GM19025 (cell line): ENCODE data around the gene PPM1G.
"Not testable (repeated sequence)": the region's sequence is repeated elsewhere in the genome, so short reads cannot be mapped to it uniquely, and the experiment has no call there.

Experiments
- ATAC-seq: cut with Tn5 transposase; IDR thresholded peaks from one replicate; pipeline ENCODE4 v1.9.1; 2021; ENCODE audit warnings: mild to moderate bottlenecking, low read depth, moderate library complexity; ENCODE audit not compliant: unreplicated experiment

The PPM1G gene, protein sequence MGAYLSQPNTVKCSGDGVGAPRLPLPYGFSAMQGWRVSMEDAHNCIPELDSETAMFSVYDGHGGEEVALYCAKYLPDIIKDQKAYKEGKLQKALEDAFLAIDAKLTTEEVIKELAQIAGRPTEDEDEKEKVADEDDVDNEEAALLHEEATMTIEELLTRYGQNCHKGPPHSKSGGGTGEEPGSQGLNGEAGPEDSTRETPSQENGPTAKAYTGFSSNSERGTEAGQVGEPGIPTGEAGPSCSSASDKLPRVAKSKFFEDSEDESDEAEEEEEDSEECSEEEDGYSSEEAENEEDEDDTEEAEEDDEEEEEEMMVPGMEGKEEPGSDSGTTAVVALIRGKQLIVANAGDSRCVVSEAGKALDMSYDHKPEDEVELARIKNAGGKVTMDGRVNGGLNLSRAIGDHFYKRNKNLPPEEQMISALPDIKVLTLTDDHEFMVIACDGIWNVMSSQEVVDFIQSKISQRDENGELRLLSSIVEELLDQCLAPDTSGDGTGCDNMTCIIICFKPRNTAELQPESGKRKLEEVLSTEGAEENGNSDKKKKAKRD

GRCh38 chr2:27409321-27410073 is at the start of gene PPM1G:
TSS of gene PPM1G (minus strand) at chr2:27409591. CDS start at chr2:27409422, 169 bp downstream.
- peak; percentile 93 for ATAC-seq

- no peak for ATAC-seq
These were observed 44.6 kb upstream of the PPM1G start for GRCh38 chr2:27453968-27454367.

DNA sequence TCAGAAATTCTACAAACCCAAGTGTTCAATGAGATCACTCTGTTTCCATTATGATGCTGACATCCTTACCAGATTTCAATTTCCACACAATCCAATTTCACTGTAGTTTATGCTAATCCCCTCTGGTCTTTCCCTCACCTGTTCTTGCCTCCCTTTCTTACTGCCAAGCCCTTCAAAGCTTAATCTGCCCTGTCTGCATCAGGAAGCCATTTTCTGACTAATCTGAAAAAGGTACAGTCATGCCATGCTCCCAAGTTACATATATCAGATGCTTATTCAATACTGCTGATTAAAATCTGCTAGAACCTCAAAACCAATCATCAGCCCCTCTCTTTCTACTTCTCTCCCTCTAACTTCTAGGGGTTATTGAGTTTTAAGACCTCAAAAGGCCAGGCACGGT is 41.7 kb upstream of the PPM1G start:
- ATAC-seq: no peak

GRCh38 chr2:27448381-27448780 is 39.0 kb upstream of the PPM1G start:
- ATAC-seq: no peak

- ATAC-seq: no peak
These were observed 36.7 kb upstream of the PPM1G start for GRCh38 chr2:27446057-27446456.

- ATAC-seq: no peak
These were observed 36.2 kb upstream of the PPM1G start for GRCh38 chr2:27445615-27446014.

DNA sequence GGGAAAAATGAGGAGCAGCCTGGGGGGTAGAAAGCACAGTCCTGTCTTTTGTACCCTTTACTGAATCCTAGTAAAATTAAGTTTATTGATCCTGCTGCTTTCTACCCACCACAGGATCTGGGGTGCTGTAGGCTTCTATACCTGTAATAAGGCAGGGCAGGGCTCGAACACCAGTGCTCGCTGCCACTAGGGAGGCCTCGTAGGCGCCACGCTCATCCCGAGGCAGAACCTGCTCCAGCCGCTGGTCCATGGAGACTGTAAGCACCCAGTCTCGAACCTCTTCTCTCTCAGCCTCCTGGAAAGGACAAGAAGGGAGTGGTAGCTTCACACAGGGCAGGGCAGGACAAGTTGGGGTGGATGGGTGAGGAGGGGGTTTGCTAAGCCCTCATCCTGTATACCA is 35.8 kb upstream of the PPM1G start:
- no peak for ATAC-seq

GRCh38 chr2:27442920-27443282 is 33.5 kb upstream of the PPM1G start:
- ATAC-seq: no peak

- peak; percentile 53 for ATAC-seq
These were observed 32.8 kb upstream of the PPM1G start, which contains the start of gene KRTCAP3 for GRCh38 chr2:27441958-27442919. TSS of gene KRTCAP3 (plus strand) at chr2:27442381. CDS start at chr2:27442413, 32 bp downstream.

DNA sequence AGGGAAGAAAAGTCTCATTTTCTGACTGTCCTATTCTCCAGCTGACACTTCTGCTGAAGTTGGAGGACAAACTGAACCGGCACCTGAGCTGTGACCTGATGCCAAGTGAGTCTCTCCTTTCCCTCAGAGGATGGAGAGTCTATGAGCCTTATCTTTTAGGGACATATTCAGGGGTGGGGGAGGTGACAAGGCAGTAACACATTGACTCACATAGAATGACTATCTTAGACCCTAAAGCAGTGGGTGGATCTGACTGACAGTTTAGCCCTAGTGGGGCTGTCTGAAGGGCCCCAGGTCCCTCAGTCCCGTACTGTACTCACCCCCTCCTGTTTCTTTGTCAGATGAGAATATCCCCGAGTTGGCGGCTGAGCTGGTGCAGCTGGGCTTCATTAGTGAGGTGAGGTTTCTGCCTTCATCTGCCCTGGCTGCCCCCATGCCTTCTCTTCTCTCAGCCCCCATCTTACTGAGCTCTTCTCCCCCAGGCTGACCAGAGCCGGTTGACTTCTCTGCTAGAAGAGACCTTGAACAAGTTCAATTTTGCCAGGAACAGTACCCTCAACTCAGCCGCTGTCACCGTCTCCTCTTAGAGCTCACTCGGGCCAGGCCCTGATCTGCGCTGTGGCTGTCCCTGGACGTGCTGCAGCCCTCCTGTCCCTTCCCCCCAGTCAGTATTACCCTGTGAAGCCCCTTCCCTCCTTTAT is 32.0 kb upstream of the PPM1G start:
- no peak for ATAC-seq

DNA sequence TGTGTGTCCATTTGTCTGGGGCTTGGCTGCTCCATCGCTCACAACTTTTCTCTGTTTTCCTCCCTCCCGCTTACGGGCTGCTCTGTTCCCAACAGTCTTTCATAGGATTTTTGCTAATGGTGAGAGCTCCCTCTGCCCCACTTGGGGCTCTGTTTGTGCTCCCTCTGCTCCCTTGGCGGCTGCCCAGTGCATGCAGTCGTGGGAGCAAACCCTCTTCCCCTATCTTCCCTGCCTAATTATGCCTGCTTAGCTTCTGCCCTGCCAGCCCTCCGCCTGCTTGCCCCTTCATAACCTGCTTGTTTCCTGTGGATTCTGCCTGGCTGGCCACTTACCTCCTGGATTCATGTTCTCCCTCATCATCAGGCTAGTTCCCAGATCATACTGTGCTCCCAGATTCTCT is 26.2 kb upstream of the PPM1G start:
- ATAC-seq: no peak

- no peak for ATAC-seq
These were observed 22.0 kb upstream of the PPM1G start for GRCh38 chr2:27431395-27431794.

DNA sequence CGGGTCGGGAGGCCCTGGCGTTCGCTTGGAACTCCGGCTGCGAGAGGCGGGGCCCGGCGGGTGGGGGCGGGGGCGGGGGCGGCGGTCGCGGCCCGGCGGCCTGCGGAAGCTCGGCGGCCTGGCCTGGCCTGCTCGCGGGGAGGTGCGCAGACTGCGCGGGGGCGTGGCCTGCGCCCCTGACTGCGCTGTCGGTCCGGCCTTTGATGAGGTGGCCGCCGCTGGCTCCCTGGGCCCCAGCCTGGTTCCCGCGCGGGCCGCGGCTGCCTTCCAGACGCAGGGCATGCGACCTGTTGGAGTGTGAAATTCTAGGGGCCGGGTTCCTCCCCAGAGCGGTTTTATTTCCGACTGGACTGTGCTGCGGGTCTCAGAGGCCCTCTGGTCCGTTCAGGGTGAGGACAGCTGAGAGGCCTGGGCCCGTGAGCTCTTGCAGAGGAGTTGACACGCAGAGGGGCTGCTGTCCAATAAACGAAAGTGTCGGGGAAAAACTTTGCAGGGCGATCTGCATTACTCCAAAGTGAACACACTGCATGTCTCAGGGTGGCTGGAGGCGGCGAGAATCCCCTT is 19.7 kb upstream of the PPM1G start:
- ATAC-seq: peak; percentile 58

GRCh38 chr2:27428213-27428977 is 19.0 kb upstream of the PPM1G start, which contains the start of gene NRBP1:
TSS of gene NRBP1 (plus strand) at chr2:27428631. CDS start at chr2:27433274, 4,643 bp downstream.
- peak; percentile 86 for ATAC-seq

GRCh38 chr2:27427863-27428212 is 18.4 kb upstream of the PPM1G start:
- ATAC-seq: no peak

GRCh38 chr2:27425039-27425438 is 15.6 kb upstream of the PPM1G start:
- not testable (repeated sequence) for ATAC-seq

DNA sequence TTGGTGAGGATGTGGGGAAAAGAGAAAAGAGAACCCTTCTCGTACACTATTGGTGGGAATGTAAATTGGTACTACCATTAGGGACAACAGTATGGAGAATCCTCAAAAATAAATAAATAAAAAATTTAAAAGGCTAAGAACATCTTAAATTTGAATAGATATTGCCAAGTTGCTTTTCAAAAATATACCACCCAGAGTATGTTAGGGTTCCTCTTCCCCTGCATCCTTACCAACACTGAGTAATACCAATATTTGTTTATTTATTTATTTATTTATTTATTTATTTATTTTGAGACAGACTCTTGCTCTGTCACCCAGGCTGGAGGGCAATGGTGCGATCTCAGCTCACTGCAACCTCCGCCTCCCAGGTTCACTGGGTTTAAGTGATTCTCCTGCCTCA is 13.6 kb upstream of the PPM1G start:
- no peak for ATAC-seq

DNA sequence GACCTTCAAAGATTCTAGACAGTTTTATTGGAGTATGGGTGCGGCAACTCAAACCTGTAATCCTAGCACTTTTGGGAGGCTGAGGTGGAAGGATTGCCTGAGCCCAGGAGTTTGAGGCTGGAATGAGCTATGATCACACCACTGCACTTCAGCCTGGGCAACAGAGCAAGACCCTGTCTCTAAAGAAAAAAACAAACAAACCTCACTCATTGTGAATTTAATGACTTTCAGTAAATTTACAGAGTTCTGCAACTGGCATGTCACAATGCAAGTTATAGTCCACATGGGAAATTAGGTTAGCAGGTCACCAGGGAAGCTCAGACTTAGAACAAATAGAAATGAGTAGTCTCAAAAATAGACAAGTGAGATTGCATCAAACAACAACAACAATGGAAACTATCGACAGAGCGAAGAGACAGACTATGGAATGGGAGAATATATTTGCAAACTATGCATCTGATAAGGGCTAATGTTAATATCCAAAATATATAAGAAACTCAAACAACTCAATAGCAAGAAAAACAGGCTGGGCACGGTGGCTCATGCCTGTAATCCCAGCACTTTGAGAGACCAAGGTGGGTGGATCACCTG is 12.4 kb upstream of the PPM1G start:
- no peak for ATAC-seq
